GM19328 (cell line): Measurements from ENCODE around the gene LEO1.
A peak's percentile ranks its signal among the peaks of the same experiment; 100 is the strongest.

Experiments used
- ATAC-seq: cut with Tn5 transposase; IDR thresholded peaks from one replicate; pipeline ENCODE4 v1.9.1; 2021; ENCODE audit warnings: mild to moderate bottlenecking, moderate library complexity; ENCODE audit not compliant: unreplicated experiment

The LEO1 gene

GRCh38 chr15:51971375-51972133 lies at the start of gene LEO1:
TSS of gene LEO1 (minus strand) at chr15:51971778. CDS start at chr15:51971745, 33 bp downstream.
- ATAC-seq: peak; percentile 70

- ATAC-seq: no peak
These were observed 49.6 kb upstream of the LEO1 start for GRCh38 chr15:52021128-52021671.

GRCh38 chr15:52020221-52021085 lies 48.9 kb upstream of the LEO1 start:
- ATAC-seq: no peak

GRCh38 chr15:52019394-52020220 lies 48.0 kb upstream of the LEO1 start:
- ATAC-seq: peak; percentile 45

- ATAC-seq: peak; percentile 68
These were observed 47.3 kb upstream of the LEO1 start, which contains the start of gene MAPK6 for GRCh38 chr15:52018693-52019393. TSS of gene MAPK6 (plus strand) at chr15:52019219. CDS start at chr15:52046461, 27,242 bp downstream.

GRCh38 chr15:52018244-52018643 lies 46.7 kb upstream of the LEO1 start:
- no peak for ATAC-seq

GRCh38 chr15:52016316-52016715 lies 44.7 kb upstream of the LEO1 start:
- ATAC-seq: no peak

- ATAC-seq: no peak
These were observed 43.0 kb upstream of the LEO1 start for GRCh38 chr15:52014616-52015015.

- no peak for ATAC-seq
These were observed 41.7 kb upstream of the LEO1 start for GRCh38 chr15:52013151-52013791.

- no peak for ATAC-seq
These were observed 40.6 kb upstream of the LEO1 start for GRCh38 chr15:52012210-52012609.

- no peak for ATAC-seq
These were observed 40.1 kb upstream of the LEO1 start for GRCh38 chr15:52011711-52012144.

- ATAC-seq: no peak
These were observed 39.3 kb upstream of the LEO1 start for GRCh38 chr15:52010633-52011595.

GRCh38 chr15:52008698-52009434 lies 37.3 kb upstream of the LEO1 start:
- ATAC-seq: no peak

- no peak for ATAC-seq
These were observed 36.8 kb upstream of the LEO1 start for GRCh38 chr15:52008359-52008697.

- peak; percentile 26 for ATAC-seq
These were observed 35.2 kb upstream of the LEO1 start for GRCh38 chr15:52006702-52007340.

- peak; percentile 82 for ATAC-seq
These were observed 34.4 kb upstream of the LEO1 start for GRCh38 chr15:52005748-52006701.
